ENCODE measurements around the gene SORCS3. TPM values are rescaled to one million over a fixed set of nuclear protein-coding genes. Genes with fewer than 3 reads are reported as not detected.

The SORCS3 gene
- total RNA-seq, 1 experiment from 2014 or later, result not detected

- no peak for DNase-seq (ENCODE audit: low spot score)
Observed at GRCh38 chr10:105017116-105017515, 376.0 kb downstream of the SORCS3 start.

- no peak for DNase-seq (ENCODE audit: low spot score)
Observed at GRCh38 chr10:105017691-105018090, 376.6 kb downstream of the SORCS3 start.

GRCh38 chr10:105023211-105024111, 382.4 kb downstream of the SORCS3 start:
- DNase-seq (ENCODE audit: low spot score), result no peak

DNA sequence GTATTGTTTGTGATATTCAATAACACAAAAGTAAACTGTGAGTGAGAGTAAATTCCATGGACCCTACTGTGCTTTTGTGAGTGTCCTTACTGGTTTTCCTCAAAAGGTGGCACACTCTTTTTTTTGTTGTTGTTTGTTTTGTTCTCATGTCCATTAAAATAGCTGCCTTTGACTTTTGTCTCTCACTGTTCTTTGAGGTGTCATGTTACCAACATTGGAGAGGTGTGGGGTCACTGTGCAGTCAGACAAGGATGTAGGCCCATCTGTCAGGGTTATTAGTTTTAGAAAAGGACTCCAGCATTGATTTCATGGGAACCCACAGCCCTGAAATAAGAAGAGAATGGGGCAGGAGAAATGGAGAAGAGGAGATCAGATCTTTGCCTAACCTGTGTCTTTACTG, 383.1 kb downstream of the SORCS3 start:
- DNase-seq (ENCODE audit: low spot score), result no peak

GRCh38 chr10:105025092-105025491, 384.0 kb downstream of the SORCS3 start:
- no peak for DNase-seq (ENCODE audit: low spot score)

DNA sequence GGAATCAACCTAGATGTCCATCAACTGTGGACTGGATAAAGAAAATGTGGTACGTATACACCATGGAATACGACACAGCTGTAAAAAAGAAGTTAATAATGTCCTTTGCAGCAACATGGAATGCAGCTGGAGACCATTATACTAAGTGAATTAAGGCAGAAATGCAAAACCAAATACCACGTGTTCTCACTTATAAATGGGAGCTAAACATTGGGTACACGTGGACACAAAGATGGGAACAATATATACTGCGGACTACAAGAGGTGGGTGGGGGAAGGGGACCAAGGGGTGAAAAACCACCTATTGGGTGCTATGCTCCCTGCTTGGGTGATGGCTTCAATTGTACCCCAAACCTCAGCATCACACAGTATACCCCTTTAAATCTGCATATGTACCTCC, 385.5 kb downstream of the SORCS3 start:
- DNase-seq (ENCODE audit: low spot score), result no peak

DNA sequence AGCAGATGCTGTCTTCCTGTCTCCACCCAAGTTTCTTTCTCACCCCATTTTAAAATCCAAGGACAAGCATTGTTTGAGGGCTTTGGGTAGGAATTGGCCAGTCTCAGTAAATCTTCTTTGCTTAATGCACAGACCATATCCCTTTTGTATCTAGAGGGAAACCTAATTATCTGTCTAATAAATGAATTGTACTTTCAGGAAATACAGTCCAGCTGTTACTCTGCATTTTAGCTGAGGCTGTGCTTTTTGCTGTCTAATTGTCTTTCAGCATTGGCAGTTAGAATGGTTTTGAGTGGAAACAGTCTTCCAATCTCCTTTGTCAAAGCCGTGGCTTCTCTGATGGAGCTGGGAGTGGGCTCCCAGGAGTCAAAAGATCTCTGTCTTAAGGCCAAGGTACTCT, 388.2 kb downstream of the SORCS3 start:
- no peak for DNase-seq (ENCODE audit: low spot score)

DNA sequence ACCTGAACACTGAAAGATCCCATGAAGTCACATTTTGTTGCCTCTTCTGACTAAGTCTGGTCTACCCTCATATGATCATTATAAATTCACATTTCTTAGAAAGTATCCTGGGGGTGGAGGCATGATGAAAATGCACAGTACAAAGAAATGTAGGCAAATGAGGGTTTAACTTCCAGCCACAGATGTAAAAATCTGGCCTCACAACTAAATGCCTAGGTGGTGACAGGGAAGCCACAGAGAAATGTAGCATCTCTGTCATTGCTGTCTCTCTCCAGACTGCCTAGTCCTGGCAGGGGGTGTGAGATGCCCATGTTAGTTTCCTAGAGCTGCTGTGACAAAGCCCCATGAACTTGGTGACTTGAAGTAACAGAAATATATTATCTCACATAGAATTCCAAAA, 395.9 kb downstream of the SORCS3 start:
- DNase-seq (ENCODE audit: low spot score), result no peak

DNA sequence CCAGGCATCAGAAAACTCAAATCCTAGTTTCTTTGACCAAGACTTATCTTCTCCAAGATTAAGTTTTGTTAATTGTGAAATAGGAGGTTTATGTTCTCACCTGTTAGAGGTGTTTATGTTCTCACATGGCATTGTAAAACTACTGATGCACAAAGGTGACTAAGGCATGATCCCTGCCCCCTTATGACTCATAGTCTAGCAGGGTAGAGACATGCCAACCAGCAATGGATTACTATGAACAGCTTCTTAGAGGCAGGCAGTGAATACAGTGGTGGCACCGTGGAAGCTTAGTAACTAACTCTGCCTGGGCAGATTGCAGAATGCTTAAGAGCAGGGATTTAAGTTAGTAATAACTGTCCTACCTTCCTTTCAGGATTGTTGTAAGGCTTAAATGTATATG, 400.9 kb downstream of the SORCS3 start:
- DNase-seq (ENCODE audit: low spot score), result no peak

DNA sequence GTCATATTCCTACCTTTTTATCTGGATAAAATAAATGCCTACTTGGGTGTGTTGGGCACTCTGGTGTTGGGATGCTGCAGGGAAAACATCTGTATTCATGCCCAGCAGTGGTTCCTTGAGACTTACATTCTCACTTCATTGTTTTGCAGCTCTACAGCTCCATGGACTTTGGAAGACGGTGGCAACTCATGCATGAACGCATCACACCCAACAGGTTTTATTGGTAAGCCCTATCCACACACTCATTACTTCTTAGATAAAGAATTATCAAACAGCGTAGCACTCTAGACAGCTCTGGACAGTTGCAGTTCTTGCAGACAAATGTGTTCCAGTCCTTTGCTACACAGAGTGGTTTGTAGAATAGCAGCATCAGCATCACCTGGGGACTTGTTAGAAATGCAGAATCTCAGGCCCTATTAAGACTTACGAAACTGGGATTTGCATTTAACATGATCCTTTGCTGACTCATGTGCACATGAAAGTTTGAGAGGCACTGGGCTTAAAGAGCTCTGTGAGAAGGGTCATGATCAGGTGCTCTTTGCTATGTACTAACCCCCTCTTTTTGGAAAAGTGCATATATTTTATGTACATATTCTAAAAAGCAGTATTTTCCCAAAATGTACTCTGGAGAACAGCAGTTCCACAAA, 401.9 kb downstream of the SORCS3 start:
- no peak for DNase-seq (ENCODE audit: low spot score)

DNA sequence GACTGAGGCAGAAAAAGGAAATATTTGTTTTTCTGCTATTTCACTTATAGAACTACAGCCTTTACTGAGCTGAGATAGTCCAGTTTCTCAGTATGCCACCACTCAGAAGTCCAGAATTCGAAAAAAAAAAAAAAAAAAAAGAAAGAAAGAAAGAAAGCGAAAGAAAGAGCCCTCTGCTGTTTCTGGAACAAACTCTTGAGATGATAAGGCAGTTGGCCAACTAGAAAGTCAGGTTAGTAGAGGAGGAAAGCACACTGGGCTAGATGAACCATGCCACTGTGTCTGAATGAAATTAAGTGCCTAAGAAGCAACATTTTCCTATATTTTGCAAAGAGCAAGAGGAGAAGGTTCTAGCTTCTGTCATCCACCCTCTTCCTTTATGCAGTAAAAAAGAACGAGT, 403.8 kb downstream of the SORCS3 start:
- no peak for DNase-seq (ENCODE audit: low spot score)

DNA sequence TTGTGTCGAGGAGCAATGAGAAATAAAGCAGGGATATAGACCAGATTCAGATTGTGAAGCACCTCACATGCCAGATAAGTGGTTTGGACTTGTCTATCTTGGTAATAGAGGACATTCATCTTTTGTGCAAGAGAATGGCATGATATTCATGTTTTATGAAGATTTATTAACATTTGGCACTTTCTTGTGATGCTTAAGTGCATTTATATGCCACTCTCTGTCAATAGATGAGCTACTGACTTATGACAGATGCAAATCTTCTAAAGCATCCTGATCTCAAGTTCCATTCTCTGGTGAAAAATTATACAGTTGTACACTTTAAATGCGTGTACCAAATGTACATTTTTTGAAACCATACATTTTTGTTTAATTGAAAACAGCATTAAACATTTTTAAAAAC, 415.3 kb downstream of the SORCS3 start:
- no peak for DNase-seq (ENCODE audit: low spot score)

- DNase-seq (ENCODE audit: low spot score), result no peak
Observed at GRCh38 chr10:105062951-105063350, 421.9 kb downstream of the SORCS3 start.

- no peak for DNase-seq (ENCODE audit: low spot score)
Observed at GRCh38 chr10:105063796-105064195, 422.7 kb downstream of the SORCS3 start.

GRCh38 chr10:105068497-105068896, 427.4 kb downstream of the SORCS3 start:
- no peak for DNase-seq (ENCODE audit: low spot score)

DNA sequence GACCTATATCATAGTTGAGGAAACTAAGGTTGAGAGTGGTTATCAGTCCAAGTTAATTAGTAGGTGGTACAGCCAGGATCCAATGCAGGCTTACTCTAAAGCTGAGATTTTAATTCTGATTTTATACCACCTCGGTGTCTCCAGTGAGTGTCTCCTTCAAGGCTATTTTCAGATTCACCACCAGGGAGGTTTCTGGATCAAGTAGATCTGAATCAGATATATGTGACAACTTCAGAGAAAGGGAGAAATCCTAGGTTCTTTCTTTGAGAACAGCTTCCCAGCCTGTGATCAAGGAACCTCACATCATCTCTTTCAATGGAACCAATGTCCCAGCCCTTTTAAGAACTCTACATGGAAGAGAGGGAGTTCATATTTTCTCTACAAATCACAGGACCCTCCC, 429.2 kb downstream of the SORCS3 start:
- DNase-seq (ENCODE audit: low spot score), result no peak

GRCh38 chr10:105070952-105071351, 429.9 kb downstream of the SORCS3 start:
- DNase-seq (ENCODE audit: low spot score), result no peak

GRCh38 chr10:105071980-105072379, 430.9 kb downstream of the SORCS3 start:
- no peak for DNase-seq (ENCODE audit: low spot score)

DNA sequence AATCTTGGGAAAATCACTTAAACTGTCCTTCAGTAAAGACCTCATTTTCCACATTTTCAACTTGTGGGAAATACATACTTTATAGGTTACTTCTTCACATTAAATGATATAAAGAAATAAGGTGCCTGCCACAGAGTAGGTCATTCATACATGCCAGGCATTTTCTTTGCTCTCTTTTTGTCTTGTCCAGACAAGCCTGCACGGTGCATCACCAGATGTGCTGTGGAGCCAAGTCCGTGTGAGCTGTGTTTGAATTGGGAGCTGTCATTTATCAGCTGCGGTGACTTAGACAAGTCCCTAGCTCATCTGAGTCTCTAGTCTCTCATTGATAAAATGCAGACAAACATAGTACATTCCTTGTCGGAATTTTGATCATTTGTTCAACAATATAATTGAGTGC, 432.9 kb downstream of the SORCS3 start:
- no peak for DNase-seq (ENCODE audit: low spot score)

DNA sequence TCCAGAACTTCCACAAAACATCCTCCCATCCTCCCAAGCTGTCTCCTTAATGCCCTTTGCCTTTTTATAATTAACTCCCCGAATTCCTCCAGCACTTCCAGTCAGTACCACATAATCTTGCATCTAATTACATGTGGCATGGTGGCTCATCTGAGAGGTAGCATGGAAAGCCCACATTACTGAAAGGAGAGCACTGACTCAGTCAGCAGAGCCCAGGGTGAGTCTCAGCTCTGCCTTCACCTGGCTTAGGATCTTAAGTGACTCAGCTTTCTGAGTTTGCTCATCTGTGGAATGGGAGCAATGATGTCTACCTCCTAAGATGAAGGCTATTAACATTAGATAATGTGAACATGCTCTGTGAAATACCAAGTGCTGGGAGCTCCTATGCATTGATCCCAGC, 433.9 kb downstream of the SORCS3 start:
- no peak for DNase-seq (ENCODE audit: low spot score)

GRCh38 chr10:105085980-105086379, 444.9 kb downstream of the SORCS3 start:
- no peak for DNase-seq (ENCODE audit: low spot score)

GRCh38 chr10:105094048-105094447, 453.0 kb downstream of the SORCS3 start:
- DNase-seq (ENCODE audit: low spot score), result no peak

- no peak for DNase-seq (ENCODE audit: low spot score)
Observed at GRCh38 chr10:105096316-105096715, 455.2 kb downstream of the SORCS3 start.
